SU-DHL-6 (cell line): ENCODE measurements around the gene PBX2.

Experiments
- H2AFZ ChIP-seq: fragments of 200-600 bp; sonication (generic); 2 replicates; pipeline ENCODE4 v1.6.1; 2014; ENCODE audit warnings: low read depth, mild to moderate bottlenecking, moderate library complexity, mixed read lengths, antibody characterized with exemption, low read length; ENCODE audit not compliant: severe bottlenecking
- H3F3A ChIP-seq: fragments of 200-600 bp; shearing (Covaris generic); 2 replicates; pipeline ENCODE4 v1.6.0; 2016; ENCODE audit warnings: antibody characterized with exemption, mild to moderate bottlenecking; ENCODE audit not compliant: insufficient read depth
- H3K27ac ChIP-seq: fragments of 200-600 bp; sonication (generic); 2 replicates; pipeline ENCODE4 v1.5.1; 2016; ENCODE audit warnings: low read depth, mild to moderate bottlenecking, low read length, moderate library complexity, mixed read lengths
- H3K27me3 ChIP-seq: fragments of 200-600 bp; sonication (generic), shearing (Covaris generic); 2 replicates; pipeline ENCODE4 v1.6.0; 2014; ENCODE audit warnings: mild to moderate bottlenecking, low read length
- H3K36me3 ChIP-seq: fragments of 200-600 bp; sonication (generic); 2 replicates; pipeline ENCODE4 v1.6.1; 2014; ENCODE audit warnings: mild to moderate bottlenecking, low read length, mixed read lengths
- H3K4me2 ChIP-seq: fragments of 300-600, 200-600 bp; shearing (Covaris generic), sonication (generic); 2 replicates; pipeline ENCODE4 v1.6.0; 2014; ENCODE audit warnings: low read length, low read depth, mild to moderate bottlenecking; ENCODE audit not compliant: poor library complexity, severe bottlenecking
- H3K4me3 ChIP-seq: fragments of 200-600 bp; sonication (generic); 2 replicates; pipeline ENCODE4 v1.5.1; 2014; ENCODE audit warnings: antibody characterized with exemption, low read length, mild to moderate bottlenecking, mixed read lengths; ENCODE audit not compliant: insufficient read depth, poor library complexity, severe bottlenecking
- H3K79me2 ChIP-seq: fragments of 200-600 bp; sonication (generic); 2 replicates; pipeline ENCODE4 v1.6.1; 2014; ENCODE audit warnings: mild to moderate bottlenecking, low read length, moderate library complexity; ENCODE audit not compliant: insufficient read depth
- H3K9ac ChIP-seq: fragments of 200-600 bp; sonication (generic); 2 replicates; pipeline ENCODE4 v1.7.0; 2014; ENCODE audit warnings: mild to moderate bottlenecking, low read length
- H3K9me2 ChIP-seq: fragments of 200-600 bp; sonication (generic); replicated peaks from 2 replicates; pipeline ENCODE4 v1.6.1; 2014; ENCODE audit warnings: low read length; ENCODE audit not compliant: insufficient read depth
- H3K9me3 ChIP-seq: fragments of 200-600 bp; sonication (generic); 2 replicates; pipeline ENCODE4 v1.6.1; 2014; ENCODE audit warnings: low read length, mixed read lengths; ENCODE audit not compliant: insufficient read depth
- H4K20me1 ChIP-seq: fragments of 200-600 bp; sonication (generic); 2 replicates; pipeline ENCODE4 v1.6.1; 2014; ENCODE audit warnings: low read depth, mild to moderate bottlenecking, antibody characterized with exemption, low read length, moderate library complexity, mixed read lengths
- CTCF ChIP-seq: fragments of 200-600 bp; sonication (generic); IDR thresholded peaks from one replicate; pipeline ENCODE4 v1.5.1; 2017; ENCODE audit warnings: antibody characterized with exemption, mild to moderate bottlenecking, low read length, moderate library complexity; ENCODE audit not compliant: insufficient read depth, poor library complexity, severe bottlenecking
- EZH2phosphoT487 ChIP-seq: fragments of 200-600 bp; sonication (generic), shearing (Covaris generic); conservative IDR thresholded peaks from 2 replicates; pipeline ENCODE4 v1.6.1; 2018; ENCODE audit warnings: mild to moderate bottlenecking, antibody characterized with exemption, low read length, moderate library complexity, mixed read lengths

The PBX2 gene

GRCh38 chr6:32168807-32169591, 21.0 kb downstream of the PBX2 start:
- H2AFZ ChIP-seq = no peak overlapping the region
- no peak overlapping the region for H3K4me3 ChIP-seq
- H3K4me2 ChIP-seq = no peak overlapping the region
- no peaks in the 10 kb centered on the region for H3K9me3 ChIP-seq
- H3K36me3 ChIP-seq = no peaks in the 10 kb centered on the region
- peaks cover under 1% of the 10 kb centered on the region; the same call in 1 of the 2 replicates for H3K79me2 ChIP-seq
- H4K20me1 ChIP-seq = no peaks in the 10 kb centered on the region
- H3K27ac ChIP-seq = no peak overlapping the region
- TF ChIP-seq CTCF (no peak), EZH2phosphoT487 (no peak)
- no peaks in the 10 kb centered on the region for H3K9me2 ChIP-seq
- no peaks in the 10 kb centered on the region for H3F3A ChIP-seq
- H3K9ac ChIP-seq = no peak overlapping the region
- no peaks in the 10 kb centered on the region for H3K27me3 ChIP-seq

- Histone ChIP-seq H3K4me3 (no peak overlapping the region), H2AFZ (no peak overlapping the region), H3F3A (no peaks in the 10 kb centered on the region), H3K9ac (no peak overlapping the region), H3K79me2 (no peaks in the 10 kb centered on the region; the same call in 1 of the 2 replicates), H3K9me2 (no peaks in the 10 kb centered on the region), H3K36me3 (no peaks in the 10 kb centered on the region), H3K27me3 (no peaks in the 10 kb centered on the region), H4K20me1 (no peaks in the 10 kb centered on the region), H3K27ac (0 out of 2 replicates have a peak overlapping the region, but pooled peaks have one; percentile 2), H3K4me2 (no peak overlapping the region), H3K9me3 (no peaks in the 10 kb centered on the region)
- no peak for TF ChIP-seq CTCF
- TF ChIP-seq EZH2phosphoT487 = no peak
Observed at GRCh38 chr6:32168350-32168749, 21.7 kb downstream of the PBX2 start.

- no peaks in the 10 kb centered on the region for H3K27me3 ChIP-seq
- no peaks in the 10 kb centered on the region for H3K79me2 ChIP-seq
- 0 out of 2 replicates have a peak overlapping the region, but pooled peaks have one; percentile 2 for H3K27ac ChIP-seq
- H4K20me1 ChIP-seq = no peaks in the 10 kb centered on the region
- H3K4me2 ChIP-seq = no peak overlapping the region
- no peak overlapping the region for H2AFZ ChIP-seq
- no peaks in the 10 kb centered on the region for H3K36me3 ChIP-seq
- H3K9ac ChIP-seq = no peak overlapping the region
- H3K9me2 ChIP-seq = no peaks in the 10 kb centered on the region
- H3K4me3 ChIP-seq = no peak overlapping the region
- no peaks in the 10 kb centered on the region for H3F3A ChIP-seq
- no peaks in the 10 kb centered on the region for H3K9me3 ChIP-seq
- TF ChIP-seq EZH2phosphoT487 = no peak
- TF ChIP-seq CTCF = no peak
Observed at GRCh38 chr6:32167761-32168262, 22.2 kb downstream of the PBX2 start.
